B cell (primary cell): ENCODE data around the gene XRCC1. TPM values are rescaled to one million over a fixed set of nuclear protein-coding genes. Genes with fewer than 3 reads are reported as not detected.
A peak's percentile ranks its signal among the peaks of the same experiment; 100 is the strongest.

Experiments used
- ATAC-seq: fragments of 200-7000 bp; cut with Tn5 transposase; one replicate; pipeline ENCODE4 v1.10.0; 2021; ENCODE audit warnings: low read depth, mild to moderate bottlenecking, moderate number of reproducible peaks, moderate library complexity
- CTCF ChIA-PET: fragments of 350-600 bp; sonication (Branson Sonifier 250); formaldehyde crosslinking; loops from one replicate; lab custom pipeline; 2021; ENCODE audit warnings: antibody characterized with exemption, inconsistent platforms; lab: Charles Lee
- POLR2A ChIA-PET: fragments of 350-600 bp; sonication (Branson Sonifier 250); formaldehyde crosslinking; loops from one replicate; lab custom pipeline; 2021; ENCODE audit warnings: antibody characterized with exemption; lab: Charles Lee
- DNase-seq: peaks from one replicate; pipeline ENCODE4 v3.0.0; 2013
- H2AFZ ChIP-seq: 2 replicates; pipeline ENCODE4 v1.6.1; 2012; ENCODE audit warnings: mild to moderate bottlenecking, low read depth, low read length; ENCODE audit not compliant: insufficient read depth, poor library complexity, severe bottlenecking
- H3K27ac ChIP-seq, 2 donors: 1 replicate in 1 of 2; 2 replicates in 1 of 2; pipeline ENCODE4 v1.5.1; 2012 to 2013; ENCODE audit warnings: low read length in 2 of 2, mild to moderate bottlenecking in 2 of 2, moderate library complexity in 1 of 2
- H3K27me3 ChIP-seq, 4 experiments: fragments of 200-600 bp in 1 of 4; sonication (generic) in 1 of 4; replicated peaks in 1 of 4; 1 replicate in 2 of 4; 2 replicates in 2 of 4; pipeline versions ENCODE4 v1.6.1 to v1.7.0; 2013 to 2016; ENCODE audit warnings: low read length in 3 of 4, mild to moderate bottlenecking in 2 of 4, mixed read lengths in 1 of 4, moderate library complexity in 1 of 4; ENCODE audit not compliant: insufficient read depth in 4 of 4, control insufficient read depth in 3 of 4; ENCODE audit errors: control extremely low read depth in 1 of 4
- H3K36me3 ChIP-seq, 2 experiments: replicated peaks in 1 of 2; 1 replicate in 1 of 2; 2 replicates in 1 of 2; pipeline versions ENCODE4 v1.6.1 to v1.7.1; 2013; ENCODE audit warnings: low read length in 1 of 2; ENCODE audit not compliant: insufficient read depth in 2 of 2, control insufficient read depth in 1 of 2; ENCODE audit errors: control extremely low read depth in 1 of 2, extremely low read depth in 1 of 2
- H3K4me1 ChIP-seq, 2 donors: fragments of 200-600 bp in 1 of 2; sonication (generic) in 1 of 2; 1 replicate in 1 of 2; 2 replicates in 1 of 2; pipeline versions ENCODE4 v1.5.1 to v1.6.1; 2013 to 2017; ENCODE audit warnings: low read length in 2 of 2; ENCODE audit not compliant: control insufficient read depth in 2 of 2, insufficient read depth in 2 of 2
- H3K4me2 ChIP-seq: replicated peaks from 2 replicates; pipeline ENCODE3; 2012; ENCODE audit warnings: mild to moderate bottlenecking, low read depth, low read length; ENCODE audit not compliant: poor library complexity, severe bottlenecking
- H3K4me3 ChIP-seq, 5 experiments: fragments of 200-600 bp in 1 of 5; sonication (generic) in 1 of 5; 1 replicate in 3 of 5; 2 replicates in 2 of 5; pipeline versions ENCODE4 v1.5.1 to v1.7.0; 2011 to 2016; ENCODE audit warnings: low read length in 4 of 5, mild to moderate bottlenecking in 4 of 5, low read depth in 2 of 5, control low read depth in 1 of 5, moderate library complexity in 1 of 5; ENCODE audit not compliant: insufficient read depth in 1 of 5; ENCODE audit errors: control extremely low read depth in 1 of 5, extremely low read depth in 1 of 5
- H3K79me2 ChIP-seq: fragments of 200-600 bp; sonication (generic); one replicate; pipeline ENCODE4 v1.6.0; 2016; ENCODE audit warnings: low read length; ENCODE audit not compliant: control insufficient read depth, insufficient read depth
- H3K9ac ChIP-seq: fragments of 200-600 bp; sonication (generic); 2 replicates; pipeline ENCODE4 v1.6.1; 2017; ENCODE audit warnings: mild to moderate bottlenecking, low read length, moderate library complexity
- H3K9me3 ChIP-seq, 3 donors: one replicate each; pipeline versions ENCODE4 v1.6.1 to v1.7.1; 2013; ENCODE audit warnings: low read length in 2 of 3; ENCODE audit not compliant: control insufficient read depth in 2 of 3, insufficient read depth in 1 of 3; ENCODE audit errors: control extremely low read depth in 1 of 3
- H4K20me1 ChIP-seq: 2 replicates; pipeline ENCODE4 v1.6.0; 2012; ENCODE audit warnings: mild to moderate bottlenecking, low read length; ENCODE audit not compliant: insufficient read depth, control insufficient read depth, poor library complexity, severe bottlenecking
- H3K27ac Mint-ChIP-seq: one replicate; pipeline ENCODE4 v1.8.0; 2021; ENCODE audit warnings: mixed read lengths
- H3K27me3 Mint-ChIP-seq: one replicate; pipeline ENCODE4 v1.8.0; 2021; ENCODE audit warnings: mixed read lengths
- H3K4me1 Mint-ChIP-seq: one replicate; pipeline ENCODE4 v1.8.0; 2021; ENCODE audit warnings: mixed read lengths
- H3K4me3 Mint-ChIP-seq: one replicate; pipeline ENCODE4 v1.8.0; 2021; ENCODE audit warnings: mixed read lengths
- H3K9me3 Mint-ChIP-seq: one replicate; pipeline ENCODE4 v1.8.0; 2022; ENCODE audit warnings: mixed read lengths; ENCODE audit not compliant: insufficient read depth
- CTCF ChIP-seq: fragments of 200-600 bp; IDR thresholded peaks from one replicate; pipeline ENCODE4 v1.8.0; 2022; ENCODE audit warnings: antibody characterized with exemption, mild to moderate bottlenecking
- EZH2 ChIP-seq: IDR thresholded peaks from 2 replicates; pipeline ENCODE4 v1.6.1; 2012; ENCODE audit warnings: borderline replicate concordance, low read depth, mild to moderate bottlenecking, moderate library complexity, low read length; ENCODE audit not compliant: insufficient read depth, poor library complexity, severe bottlenecking
- WGBS: methylation state at CpG from one replicate; pipeline ENCODE4 v1.1.5; 2013; ENCODE audit warnings: missing lambda C conversion rate; ENCODE audit not compliant: insufficient coverage; 5-methylcytosine and 5-hydroxymethylcytosine counted together
- intact Hi-C: fragments of 100-400 bp; cut with micrococcal nuclease; formaldehyde crosslinking; loops from one replicate; pipeline ENCODE4 v1.10.0; 2022
- polyA plus RNA-seq: library from polyadenylated mRNA; depleted of rRNA; stranded (reverse); fragments of >200 nt; gene quantifications from 2 replicates; pipeline ENCODE4 v1.2.3, GENCODE V29; 2012
- total RNA-seq, 2 donors: library from RNA; stranded (reverse); fragments of 120-200 nt in 1 of 2; gene quantifications; 1 replicate in 1 of 2; 2 replicates in 1 of 2; pipeline versions ENCODE4 v1.2.3 to v1.2.4, GENCODE V29; 2013 to 2022

XRCC1 gene
- total and polyA plus RNA-seq, 2 donors (not counting 1 experiment from before 2014, with no cell fraction given), result 34.6 to 38.2 TPM

DNA sequence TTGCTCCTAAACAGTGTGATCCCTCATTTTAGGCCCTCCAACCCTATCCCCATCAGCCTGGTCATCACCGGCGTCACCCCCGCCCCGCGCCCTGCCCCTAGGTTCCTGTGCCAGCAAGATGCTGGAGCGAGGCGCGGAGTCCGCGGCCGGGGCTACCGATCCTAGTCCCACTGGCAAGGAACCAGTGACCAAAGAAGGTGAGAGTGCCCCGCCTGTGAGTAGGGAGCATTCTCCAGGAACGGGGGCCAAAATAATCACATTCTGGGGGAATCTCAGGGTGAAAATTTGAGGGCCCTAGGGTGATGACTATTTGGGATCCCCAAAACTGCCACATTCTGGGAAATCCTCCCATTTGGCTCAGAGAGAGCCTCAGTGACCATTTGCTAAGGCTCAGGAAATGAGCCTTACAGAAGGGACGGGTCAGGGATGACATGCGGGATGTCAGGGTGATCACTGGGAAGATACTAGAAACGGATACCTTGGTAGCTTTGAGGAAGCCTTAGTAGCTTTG lies 41.0 kb downstream of the XRCC1 start:
- intact Hi-C loops, result loop anchor here (1.0 kb wide), 2 partner anchors 71 to 246 kb away; partner anchors contain the start of gene KCNN4
- no peaks in the 10 kb centered on the region for H3K79me2 ChIP-seq
- WGBS, result 84% methylated on average over 6 of the region's 17 CpGs
- CTCF ChIA-PET, result interaction anchor here (1.1 to 7.5 kb wide), 7 partner anchors 15 to 275 kb away, joined by 3 to 74 read pairs (median 5); partner anchors contain the start of genes IRGQ and ZNF576
- peak overlapping the region; percentile 93 for H3K4me2 ChIP-seq
- peak overlapping the region in 4 of 5 experiments; percentile 71 to 94 (median 76) for H3K4me3 ChIP-seq
- POLR2A ChIA-PET, result interaction anchor here (0.5 to 2.7 kb wide), 4 partner anchors 30 to 134 kb away, joined by 4 to 12 read pairs (median 10); partner anchors contain the start of genes PHLDB3, PINLYP and XRCC1
- peaks cover 5 to 28% of the 10 kb centered on the region in 2 donors for H3K4me1 ChIP-seq
- H3K9ac ChIP-seq, result peak overlapping the region; percentile 77
- peak overlapping the region; percentile 25 to 67 for H3K27ac ChIP-seq
- H3K4me1 Mint-ChIP-seq, result peaks cover 25% of the 10 kb centered on the region
- TF ChIP-seq CTCF, result no peak
- no peak for TF ChIP-seq EZH2
- peak overlapping the region; percentile 82 for H2AFZ ChIP-seq
- peak overlapping the region; percentile 96 for H3K27ac Mint-ChIP-seq
- no peaks in the 10 kb centered on the region for H3K27me3 Mint-ChIP-seq
- H3K4me3 Mint-ChIP-seq, result peak overlapping the region; percentile 91
- peaks cover 7% of the 10 kb centered on the region for H3K9me3 Mint-ChIP-seq
- DNase-seq (no peak), ATAC-seq (no peak)
- no peaks in the 10 kb centered on the region for H4K20me1 ChIP-seq
- H3K27me3 ChIP-seq, result no peaks in the 10 kb centered on the region
- peaks cover 0 to 10% (median 2%) of the 10 kb centered on the region in 3 donors for H3K9me3 ChIP-seq
- peaks cover 0 to 11% of the 10 kb centered on the region in 2 experiments for H3K36me3 ChIP-seq
